PFSK-1 (cell line): ENCODE results near the gene NLK. TPM values are rescaled to one million over a fixed set of nuclear protein-coding genes. Genes with fewer than 3 reads are reported as not detected.

ENCODE experiments used
- FOXP2 ChIP-seq: optimal IDR thresholded peaks from 2 replicates; pipeline ENCODE3; 2011; ENCODE audit warnings: borderline replicate concordance, control low read depth, inconsistent platforms; ENCODE audit not compliant: insufficient read depth; ENCODE audit errors: extremely low read length, extremely low read depth
- POLR2AphosphoS5 ChIP-seq: IDR thresholded peaks from 2 replicates; pipeline ENCODE4 v1.6.1; 2012; ENCODE audit warnings: low read depth, mild to moderate bottlenecking, control low read depth, low read length, moderate library complexity
- REST ChIP-seq, 2 experiments: IDR thresholded peaks; 2 replicates each; pipeline versions ENCODE4 v1.6.1 to v1.8.0; 2011 to 2012; ENCODE audit warnings: low read depth in 2 of 2, low read length in 2 of 2, control low read depth in 1 of 2, inconsistent platforms in 1 of 2, mild to moderate bottlenecking in 1 of 2, moderate library complexity in 1 of 2; ENCODE audit not compliant: insufficient read depth in 1 of 2
- SIN3A ChIP-seq: IDR thresholded peaks from 2 replicates; pipeline ENCODE4 v1.6.1; 2012; ENCODE audit warnings: mild to moderate bottlenecking, low read length, moderate library complexity, borderline replicate concordance; ENCODE audit not compliant: insufficient read depth
- TAF1 ChIP-seq: IDR thresholded peaks from 2 replicates; pipeline ENCODE4 v1.6.1; 2012; ENCODE audit warnings: low read length, control low read depth, borderline replicate concordance; ENCODE audit not compliant: insufficient read depth
- polyA plus RNA-seq: library from polyadenylated mRNA; unstranded; fragments of >200 nt; gene quantifications from one replicate; pipeline ENCODE4 v1.2.1, GENCODE V29; 2012; ENCODE audit warnings: low read depth, missing spikeins; ENCODE audit not compliant: insufficient read length

Gene NLK
- polyA plus RNA-seq = 5.6 TPM

GRCh38 chr17:28042657-28042720, at the start of gene NLK:
TSS of gene NLK (plus strand) at chr17:28042677. CDS start at chr17:28042874, 197 bp downstream.
- TF ChIP-seq SIN3A = no peak
- no peak for TF ChIP-seq REST (IDR thresholded peaks at IDR 0.05; ENCODE audit: insufficient read depth in 1 of 2, low read depth in 2 of 2, low read length in 2 of 2)
- TF ChIP-seq FOXP2 = no peak
- TF ChIP-seq TAF1 = no peak
- no peak for TF ChIP-seq POLR2AphosphoS5

- TF ChIP-seq SIN3A (no peak), REST (IDR thresholded peaks at IDR 0.05; ENCODE audit: insufficient read depth in 1 of 2, low read depth in 2 of 2, low read length in 2 of 2) (no peak), FOXP2 (no peak), POLR2AphosphoS5 (no peak), TAF1 (no peak)
These were observed 49.2 kb upstream of the NLK start for GRCh38 chr17:27993161-27993695.

GRCh38 chr17:27993723-27994310, 48.7 kb upstream of the NLK start:
- TF ChIP-seq REST (IDR thresholded peaks at IDR 0.05; ENCODE audit: insufficient read depth in 1 of 2, low read depth in 2 of 2, low read length in 2 of 2) = no peak
- no peak for TF ChIP-seq SIN3A
- TF ChIP-seq POLR2AphosphoS5 = no peak
- TF ChIP-seq FOXP2 = no peak
- no peak for TF ChIP-seq TAF1

GRCh38 chr17:27994586-27994985, 47.9 kb upstream of the NLK start:
- TF ChIP-seq FOXP2 = no peak
- TF ChIP-seq REST (IDR thresholded peaks at IDR 0.05; ENCODE audit: insufficient read depth in 1 of 2, low read depth in 2 of 2, low read length in 2 of 2) = no peak
- no peak for TF ChIP-seq POLR2AphosphoS5
- no peak for TF ChIP-seq TAF1
- no peak for TF ChIP-seq SIN3A

GRCh38 chr17:27995554-27995953, 46.9 kb upstream of the NLK start:
- TF ChIP-seq TAF1 (no peak), REST (IDR thresholded peaks at IDR 0.05; ENCODE audit: insufficient read depth in 1 of 2, low read depth in 2 of 2, low read length in 2 of 2) (no peak), SIN3A (no peak), POLR2AphosphoS5 (no peak), FOXP2 (no peak)
